ENCODE measurements around the gene METTL21C.

DNA sequence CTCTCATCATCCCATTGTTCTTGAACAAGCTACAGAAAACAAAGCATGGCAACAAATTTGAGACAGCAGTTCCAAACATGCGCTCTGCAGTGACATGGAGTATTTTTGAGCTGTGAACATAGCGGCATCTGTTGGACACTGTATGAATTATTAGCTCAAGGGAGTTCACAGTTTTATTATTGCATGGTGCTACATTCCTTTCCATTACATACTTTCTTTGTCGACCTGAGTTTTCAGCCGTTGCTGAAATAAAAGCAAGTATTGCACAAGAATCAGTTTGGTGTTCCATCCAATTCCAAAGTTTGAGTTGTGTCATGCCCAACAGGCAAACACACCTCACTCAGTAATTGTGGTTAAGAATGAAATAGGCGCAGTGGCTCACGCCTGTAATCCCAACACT is 30.1 kb upstream of the METTL21C start:
- TF ChIP-seq POLR2A (IDR thresholded peaks at IDR 0.05) = no peak
- TF ChIP-seq, protein P1, sequence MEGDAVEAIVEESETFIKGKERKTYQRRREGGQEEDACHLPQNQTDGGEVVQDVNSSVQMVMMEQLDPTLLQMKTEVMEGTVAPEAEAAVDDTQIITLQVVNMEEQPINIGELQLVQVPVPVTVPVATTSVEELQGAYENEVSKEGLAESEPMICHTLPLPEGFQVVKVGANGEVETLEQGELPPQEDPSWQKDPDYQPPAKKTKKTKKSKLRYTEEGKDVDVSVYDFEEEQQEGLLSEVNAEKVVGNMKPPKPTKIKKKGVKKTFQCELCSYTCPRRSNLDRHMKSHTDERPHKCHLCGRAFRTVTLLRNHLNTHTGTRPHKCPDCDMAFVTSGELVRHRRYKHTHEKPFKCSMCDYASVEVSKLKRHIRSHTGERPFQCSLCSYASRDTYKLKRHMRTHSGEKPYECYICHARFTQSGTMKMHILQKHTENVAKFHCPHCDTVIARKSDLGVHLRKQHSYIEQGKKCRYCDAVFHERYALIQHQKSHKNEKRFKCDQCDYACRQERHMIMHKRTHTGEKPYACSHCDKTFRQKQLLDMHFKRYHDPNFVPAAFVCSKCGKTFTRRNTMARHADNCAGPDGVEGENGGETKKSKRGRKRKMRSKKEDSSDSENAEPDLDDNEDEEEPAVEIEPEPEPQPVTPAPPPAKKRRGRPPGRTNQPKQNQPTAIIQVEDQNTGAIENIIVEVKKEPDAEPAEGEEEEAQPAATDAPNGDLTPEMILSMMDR (IDR thresholded peaks at IDR 0.05) = no peak
